ENCODE results near the gene PSMD3.
"Not testable (repeated sequence)": the region's sequence is repeated elsewhere in the genome, so short reads cannot be mapped to it uniquely, and the experiment has no call there.

Gene PSMD3

GRCh38 chr17:39995438-39995837, 14.8 kb downstream of the PSMD3 start:
- DNase-seq (ENCODE audit: insufficient read length, low spot score) (no peak), FAIRE-seq (peak; percentile 59)

DNA sequence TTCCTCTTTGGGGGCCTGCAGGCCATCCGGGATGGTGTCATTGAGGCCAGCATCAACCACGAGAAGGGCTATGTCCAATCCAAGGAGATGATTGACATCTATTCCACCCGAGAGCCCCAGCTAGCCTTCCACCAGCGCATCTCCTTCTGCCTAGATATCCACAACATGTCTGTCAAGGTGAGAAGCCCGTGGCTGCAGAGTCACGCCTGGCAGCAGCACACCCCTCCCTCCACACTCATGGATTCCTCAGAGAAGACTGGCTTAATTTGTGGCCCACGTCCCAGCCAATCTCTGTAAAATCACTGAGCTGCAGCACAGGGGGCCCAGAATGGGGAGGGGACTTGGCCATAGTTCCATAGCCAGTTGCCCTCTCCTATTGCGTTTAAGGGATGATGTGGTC, 15.6 kb downstream of the PSMD3 start:
- FAIRE-seq, result no peak
- no peak for DNase-seq (ENCODE audit: insufficient read length, low spot score)

GRCh38 chr17:39996800-39997199, 16.2 kb downstream of the PSMD3 start:
- no peak for DNase-seq (ENCODE audit: insufficient read length, low spot score)
- FAIRE-seq, result no peak

- no peak for FAIRE-seq
- no peak for DNase-seq (ENCODE audit: insufficient read length, low spot score)
Measured at GRCh38 chr17:39997543-39997942, 16.9 kb downstream of the PSMD3 start.

GRCh38 chr17:39999067-39999466, 18.5 kb downstream of the PSMD3 start:
- DNase-seq (ENCODE audit: insufficient read length, low spot score), result no peak
- FAIRE-seq, result peak; percentile 63

DNA sequence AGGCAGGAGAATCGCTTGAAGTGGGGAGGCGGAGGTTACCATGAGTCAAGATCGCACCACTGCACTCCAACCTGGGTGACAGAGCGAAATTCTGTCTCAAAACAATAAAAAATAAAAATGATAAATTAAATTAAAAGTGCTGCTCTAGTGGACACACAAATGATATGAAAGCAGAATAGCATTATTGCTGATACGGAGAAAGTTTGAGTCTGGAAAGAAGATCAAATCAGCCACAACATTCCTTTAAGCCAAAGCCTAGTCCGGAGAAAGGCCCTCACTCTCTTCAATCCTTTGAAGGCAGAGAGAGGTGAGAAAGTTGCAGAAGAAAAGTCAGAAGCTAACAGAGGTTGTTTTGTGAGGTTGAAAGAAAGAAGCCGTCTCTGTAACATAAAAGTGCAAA, 19.6 kb downstream of the PSMD3 start:
- no peak for DNase-seq (ENCODE audit: insufficient read length, low spot score)
- FAIRE-seq, result no peak

- DNase-seq (ENCODE audit: insufficient read length, low spot score); FAIRE-seq: not testable (repeated sequence)
Measured at GRCh38 chr17:40001335-40001734, 20.7 kb downstream of the PSMD3 start.

DNA sequence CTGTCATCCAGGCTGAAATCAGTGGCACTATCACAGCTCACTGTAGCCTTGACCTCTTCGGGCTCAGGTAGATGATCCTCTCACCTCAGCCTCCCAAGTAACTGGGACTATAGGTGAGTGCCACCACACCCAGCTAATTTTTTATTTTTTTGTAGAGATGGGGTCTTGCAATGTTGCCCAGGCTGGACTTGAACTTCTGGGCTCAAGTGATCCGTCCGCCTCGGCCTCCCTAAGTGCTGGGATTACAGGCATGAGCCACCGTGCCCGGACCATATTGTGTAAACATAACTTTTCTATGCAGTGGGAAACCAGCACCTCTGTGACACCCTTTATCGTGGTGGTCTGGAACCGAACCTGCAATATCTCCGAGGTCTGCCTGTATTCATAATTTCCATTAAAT, 23.5 kb downstream of the PSMD3 start:
- DNase-seq (ENCODE audit: insufficient read length, low spot score) (no peak), FAIRE-seq (no peak)

DNA sequence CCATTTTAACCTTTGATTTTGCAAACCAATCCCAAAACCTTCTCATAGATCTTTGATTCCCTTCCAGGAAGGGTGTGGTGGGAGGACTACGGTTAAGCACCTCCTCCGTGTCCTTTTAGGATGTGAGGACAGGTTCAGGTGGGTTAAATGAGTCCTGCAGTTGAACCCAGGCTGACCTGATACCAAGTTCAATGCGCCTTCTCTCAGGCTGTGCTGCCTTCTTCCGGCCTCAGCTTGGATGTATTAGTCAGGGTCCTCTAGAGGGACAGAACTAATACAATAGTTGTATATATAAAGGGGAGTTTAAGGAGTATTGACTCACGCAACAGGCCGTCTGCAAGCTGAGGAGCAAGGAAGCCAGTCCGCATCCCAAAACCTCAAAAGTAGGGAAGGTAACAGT, 24.1 kb downstream of the PSMD3 start:
- no peak for FAIRE-seq

DNA sequence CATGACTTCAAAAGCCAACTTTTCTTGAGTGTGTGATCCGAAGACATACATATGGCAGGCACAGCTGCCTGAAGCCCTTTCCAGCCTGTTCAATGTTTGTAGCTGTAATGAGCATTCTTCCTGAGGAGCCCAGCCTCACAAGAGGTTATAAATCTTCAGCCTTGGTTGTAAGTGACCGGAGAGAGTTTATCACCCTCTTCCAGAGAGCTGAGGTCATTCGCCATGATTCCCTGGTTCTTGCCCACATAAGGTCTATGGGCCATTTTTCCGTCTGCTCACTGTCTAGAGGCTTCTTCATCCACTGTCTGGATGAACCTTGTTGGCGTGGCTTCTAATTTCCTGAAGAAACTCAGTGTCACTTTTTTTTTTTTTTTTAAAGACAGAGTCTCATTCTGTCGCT, 24.9 kb downstream of the PSMD3 start:
- DNase-seq (ENCODE audit: insufficient read length, low spot score), result no peak
- FAIRE-seq, result no peak

More for the DNA sequence above, 24.1 kb downstream of the PSMD3 start:
- no peak for DNase-seq (ENCODE audit: insufficient read length, low spot score)

DNA sequence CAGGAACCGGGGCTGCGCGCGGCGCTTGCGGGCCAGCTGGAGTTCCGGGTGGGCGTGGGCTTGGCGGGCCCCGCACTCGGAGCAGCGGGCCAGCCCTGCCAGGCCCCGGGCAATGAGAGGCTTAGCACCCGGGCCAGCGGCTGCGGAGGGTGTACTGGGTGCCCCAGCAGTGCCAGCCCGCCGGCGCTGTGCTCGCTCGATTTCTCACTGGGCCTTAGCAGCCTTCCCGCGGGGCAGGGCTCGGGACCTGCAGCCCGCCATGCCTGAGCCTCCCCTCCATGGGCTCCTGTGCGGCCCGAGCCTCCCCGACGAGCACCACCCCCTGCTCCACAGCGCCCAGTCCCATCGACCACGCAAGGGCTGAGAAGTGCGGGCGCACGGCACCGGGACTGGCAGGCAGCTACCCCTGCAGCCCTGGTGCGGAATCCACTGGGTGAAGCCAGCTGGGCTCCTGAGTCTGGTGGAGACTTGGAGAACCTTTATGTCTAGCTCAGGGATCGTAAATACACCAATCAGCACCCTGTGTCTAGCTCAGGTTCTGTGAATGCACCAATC, 30.4 kb downstream of the PSMD3 start:
- FAIRE-seq; DNase-seq (ENCODE audit: insufficient read length, low spot score): not testable (repeated sequence)

- not testable (repeated sequence) for FAIRE-seq; DNase-seq (ENCODE audit: insufficient read length, low spot score)
Measured at GRCh38 chr17:40012017-40012647, 31.5 kb downstream of the PSMD3 start.

DNA sequence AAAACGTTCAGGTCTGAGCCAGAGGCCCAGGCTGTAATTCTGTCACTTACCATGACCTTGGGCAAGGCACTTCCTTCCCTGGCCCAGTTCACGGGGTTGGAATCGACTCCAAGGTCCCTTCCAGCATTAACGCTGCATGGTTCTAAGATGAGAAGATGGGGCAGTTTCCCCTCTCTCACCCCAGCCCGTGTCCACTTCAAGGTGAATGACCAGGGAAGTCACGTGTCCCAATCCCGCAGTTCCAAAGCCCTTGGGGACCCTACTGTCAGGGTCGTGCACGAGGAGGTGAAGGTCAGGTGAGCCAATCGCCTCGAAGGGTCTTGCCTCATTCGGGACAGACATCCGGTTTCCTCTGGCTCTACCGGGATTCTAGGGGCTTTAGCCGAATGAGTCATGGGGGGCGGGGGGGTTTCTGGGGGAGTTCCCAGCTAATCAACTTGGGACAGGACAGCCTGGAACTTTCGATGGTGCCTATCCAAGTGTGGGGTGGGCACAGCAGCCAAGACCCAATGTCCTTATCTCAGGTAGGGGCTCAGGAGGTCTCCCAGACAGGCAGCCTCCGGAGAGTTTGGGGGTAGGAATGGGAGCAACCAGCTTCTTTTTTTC, 33.9 kb downstream of the PSMD3 start:
- no peak for FAIRE-seq
- peak; percentile 63 for DNase-seq (ENCODE audit: insufficient read length, low spot score)

- DNase-seq (ENCODE audit: insufficient read length, low spot score) (no peak), FAIRE-seq (no peak)
Measured at GRCh38 chr17:40015005-40015997, 34.7 kb downstream of the PSMD3 start, which contains the start of gene CSF3. Gene CSF3 (plus strand): TSS chr17:40015440. CDS start chr17:40015475, 35 bp downstream.

DNA sequence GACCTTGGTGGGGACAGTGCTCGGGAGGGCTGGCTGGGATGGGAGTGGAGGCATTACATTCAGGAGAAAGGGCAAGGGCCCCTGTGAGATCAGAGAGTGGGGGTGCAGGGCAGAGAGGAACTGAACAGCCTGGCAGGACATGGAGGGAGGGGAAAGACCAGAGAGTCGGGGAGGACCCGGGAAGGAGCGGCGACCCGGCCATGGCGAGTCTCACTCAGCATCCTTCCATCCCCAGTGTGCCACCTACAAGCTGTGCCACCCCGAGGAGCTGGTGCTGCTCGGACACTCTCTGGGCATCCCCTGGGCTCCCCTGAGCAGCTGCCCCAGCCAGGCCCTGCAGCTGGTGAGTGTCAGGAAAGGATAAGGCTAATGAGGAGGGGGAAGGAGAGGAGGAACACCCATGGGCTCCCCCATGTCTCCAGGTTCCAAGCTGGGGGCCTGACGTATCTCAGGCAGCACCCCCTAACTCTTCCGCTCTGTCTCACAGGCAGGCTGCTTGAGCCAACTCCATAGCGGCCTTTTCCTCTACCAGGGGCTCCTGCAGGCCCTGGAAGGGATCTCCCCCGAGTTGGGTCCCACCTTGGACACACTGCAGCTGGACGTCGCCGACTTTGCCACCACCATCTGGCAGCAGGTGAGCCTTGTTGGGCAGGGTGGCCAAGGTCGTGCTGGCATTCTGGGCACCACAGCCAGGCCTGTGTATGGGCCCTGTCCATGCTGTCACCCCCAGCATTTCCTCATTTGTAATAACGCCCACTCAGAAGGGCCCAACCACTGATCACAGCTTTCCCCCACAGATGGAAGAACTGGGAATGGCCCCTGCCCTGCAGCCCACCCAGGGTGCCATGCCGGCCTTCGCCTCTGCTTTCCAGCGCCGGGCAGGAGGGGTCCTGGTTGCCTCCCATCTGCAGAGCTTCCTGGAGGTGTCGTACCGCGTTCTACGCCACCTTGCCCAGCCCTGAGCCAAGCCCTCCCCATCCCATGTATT, 35.7 kb downstream of the PSMD3 start:
- DNase-seq (ENCODE audit: insufficient read length, low spot score), result no peak

GRCh38 chr17:40017422-40018080, 36.9 kb downstream of the PSMD3 start:
- FAIRE-seq (no peak), DNase-seq (ENCODE audit: insufficient read length, low spot score) (no peak)

More for the DNA sequence above, 35.7 kb downstream of the PSMD3 start:
- FAIRE-seq, result no peak

GRCh38 chr17:40018211-40019121, 37.9 kb downstream of the PSMD3 start:
- FAIRE-seq, result peak; percentile 42

More at GRCh38 chr17:40018211-40019121, 37.9 kb downstream of the PSMD3 start:
- no peak for DNase-seq (ENCODE audit: insufficient read length, low spot score)

Data from HTR-8/SVneo (cell line).